HCT116 (cell line): Measurements from ENCODE around the gene LGALS4. TPM values are rescaled to one million over a fixed set of nuclear protein-coding genes. Genes with fewer than 3 reads are reported as not detected.
"Not testable (repeated sequence)": the region's sequence is repeated elsewhere in the genome, so short reads cannot be mapped to it uniquely, and the experiment has no call there.

Source experiments
- ATAC-seq: fragments of 200-7000 bp; cut with Tn5 transposase; 2 replicates; pipeline ENCODE4 v1.9.1; 2020; ENCODE audit warnings: mild to moderate bottlenecking, moderate library complexity
- BruUV-seq: library from RNA; stranded (reverse); fragments of 400-500 nt; replicated peaks from 2 replicates; lab custom pipeline; 2021; lab: Mats Ljungman, UMichigan
- CTCF ChIA-PET: fragments of 300-600 bp; sonication (Branson Sonifier 250); formaldehyde crosslinking; loops from one replicate; lab custom pipeline; 2021; ENCODE audit warnings: antibody characterized with exemption; lab: Charles Lee
- POLR2A ChIA-PET: fragments of 300-600, 350-600 bp; sonication (Branson Sonifier 250); formaldehyde crosslinking; loops from one replicate; lab custom pipeline; 2021; ENCODE audit warnings: antibody characterized with exemption; lab: Charles Lee
- RAD21 ChIA-PET, 2 experiments: fragments of 300-600 bp; sonication (Branson Sonifier 250); formaldehyde crosslinking; loops; one replicate each; lab custom pipeline; 2023; ENCODE audit warnings: low total read pairs in 2 of 2; ENCODE audit not compliant: uncharacterized antibody in 2 of 2, unreplicated experiment in 2 of 2, low non-redundant PET in 1 of 2; lab: Charles Lee
- DNase-seq: peaks from one replicate; pipeline ENCODE4 v3.0.0-alpha.2; 2010; ENCODE audit warnings: low read depth, low spot score
- H2AFZ ChIP-seq: fragments of 200-600 bp; shearing (Covaris generic), sonication (generic); 2 replicates; pipeline ENCODE4 v1.6.1; 2017; ENCODE audit warnings: low read depth, mixed run types, mixed read lengths, antibody characterized with exemption, low read length; ENCODE audit not compliant: poor library complexity, severe bottlenecking
- H3K27ac ChIP-seq: 2 replicates; pipeline ENCODE4 v1.5.1; 2012; ENCODE audit warnings: low read depth, low read length
- H3K27me3 ChIP-seq: fragments of 200-600 bp; sonication (generic); 2 replicates; pipeline ENCODE4 v1.6.1; 2016; ENCODE audit warnings: mixed run types, low read length, mixed read lengths; ENCODE audit not compliant: insufficient read depth
- H3K36me3 ChIP-seq, 2 experiments: fragments of 200-500 bp in 1 of 2; fragments of 200-600 bp in 1 of 2; sonication (Bioruptor generic) in 1 of 2; sonication (generic) in 1 of 2; 2 replicates each; pipeline versions ENCODE4 v1.5.1 to v1.6.1; 2014 to 2016; ENCODE audit warnings: low read length in 2 of 2, inconsistent platforms in 1 of 2, mixed read lengths in 1 of 2, mixed run types in 1 of 2; ENCODE audit not compliant: insufficient read depth in 2 of 2, control insufficient read depth in 1 of 2
- H3K4me1 ChIP-seq, 2 experiments: fragments of 200-600 bp in 1 of 2; sonication (generic) in 1 of 2; 2 replicates each; pipeline versions ENCODE4 v1.5.1 to v1.6.1; 2012 to 2017; ENCODE audit warnings: low read length in 2 of 2, inconsistent platforms in 1 of 2, mild to moderate bottlenecking in 1 of 2, mixed read lengths in 1 of 2, mixed run types in 1 of 2, moderate library complexity in 1 of 2; ENCODE audit not compliant: insufficient read depth in 2 of 2, control insufficient read depth in 1 of 2
- H3K4me2 ChIP-seq: fragments of 200-600 bp; sonication (generic); 2 replicates; pipeline ENCODE4 v1.6.1; 2017; ENCODE audit warnings: mixed run types, low read length, mixed read lengths
- H3K4me3 ChIP-seq, 2 experiments: fragments of 200-600 bp in 1 of 2; sonication (generic) in 1 of 2; replicated peaks in 1 of 2; 2 replicates each; pipeline ENCODE4 v1.5.1; 2011 to 2016; ENCODE audit warnings: low read length in 2 of 2, control low read depth in 1 of 2, low read depth in 1 of 2, mild to moderate bottlenecking in 1 of 2, mixed read lengths in 1 of 2, mixed run types in 1 of 2
- H3K79me2 ChIP-seq: fragments of 200-600 bp; sonication (generic); 2 replicates; pipeline ENCODE4 v1.6.1; 2017; ENCODE audit warnings: mild to moderate bottlenecking, mixed run types, low read length, moderate library complexity, mixed read lengths; ENCODE audit not compliant: insufficient read depth
- H3K9ac ChIP-seq: fragments of 200-600 bp; sonication (generic); 2 replicates; pipeline ENCODE4 v1.6.1; 2016; ENCODE audit warnings: low read length, mixed read lengths
- H3K9me2 ChIP-seq: fragments of 200-600 bp; sonication (generic), shearing (Covaris generic); 2 replicates; pipeline ENCODE4 v1.6.1; 2017; ENCODE audit warnings: mixed run types, mild to moderate bottlenecking, moderate library complexity; ENCODE audit not compliant: insufficient read depth
- H3K9me3 ChIP-seq, 2 experiments: fragments of 200-500 bp in 1 of 2; fragments of 200-600 bp in 1 of 2; sonication (Bioruptor generic) in 1 of 2; sonication (generic) in 1 of 2; 2 replicates each; pipeline ENCODE4 v1.6.1; 2014 to 2017; ENCODE audit warnings: low read length in 2 of 2, mixed read lengths in 2 of 2, inconsistent platforms in 1 of 2, low read depth in 1 of 2, mild to moderate bottlenecking in 1 of 2, mixed run types in 1 of 2, moderate library complexity in 1 of 2; ENCODE audit not compliant: control insufficient read depth in 1 of 2, insufficient read depth in 1 of 2
- H4K20me1 ChIP-seq: fragments of 200-600 bp; sonication (generic), shearing (Covaris generic); 2 replicates; pipeline ENCODE4 v1.6.1; 2017; ENCODE audit warnings: mixed run types, mild to moderate bottlenecking, moderate library complexity; ENCODE audit not compliant: insufficient read depth
- ELF1 ChIP-seq: IDR thresholded peaks from 2 replicates; pipeline ENCODE4 v1.6.1; 2012; ENCODE audit warnings: low read depth, borderline replicate concordance
- EZH2 ChIP-seq: fragments of 200-600 bp; sonication (generic); IDR thresholded peaks from 2 replicates; pipeline ENCODE4 v1.6.1; 2017; ENCODE audit warnings: antibody characterized with exemption, mixed run types
- EZH2phosphoT487 ChIP-seq: fragments of 200-600 bp; IDR thresholded peaks from 2 replicates; pipeline ENCODE4 v1.6.1; 2018; ENCODE audit warnings: antibody characterized with exemption, borderline replicate concordance
- JUND ChIP-seq: IDR thresholded peaks from 2 replicates; pipeline ENCODE4 v1.6.1; 2012
- SIN3A ChIP-seq: IDR thresholded peaks from 2 replicates; pipeline ENCODE4 v1.6.1; 2012; ENCODE audit warnings: low read depth
- SP1 ChIP-seq: IDR thresholded peaks from 2 replicates; pipeline ENCODE4 v1.6.1; 2012; ENCODE audit warnings: low read depth
- intact Hi-C: fragments of 100-400 bp; cut with micrococcal nuclease; formaldehyde crosslinking; loops from 2 replicates; pipeline ENCODE4 v1.10.0; 2022
- total RNA-seq: library from RNA; stranded (reverse); gene quantifications from one replicate; pipeline ENCODE4 v1.2.1, GENCODE V29; 2021; ENCODE audit not compliant: unreplicated experiment
- TF ChIP-seq, protein P1 (sequence below), 3 experiments: fragments of 200-600 bp in 1 of 3; sonication (generic) in 1 of 3; IDR thresholded peaks in 2 of 3; conservative IDR thresholded peaks in 1 of 3; 2 replicates each; pipeline ENCODE4 v1.5.1; 2012 to 2017; ENCODE audit warnings: low read depth in 2 of 3, low read length in 2 of 3, antibody characterized with exemption in 1 of 3, borderline replicate concordance in 1 of 3, control low read depth in 1 of 3, mild to moderate bottlenecking in 1 of 3, mixed read lengths in 1 of 3, mixed run types in 1 of 3, moderate library complexity in 1 of 3; ENCODE audit not compliant: insufficient read depth in 1 of 3
- TF ChIP-seq, protein P2 (sequence below): IDR thresholded peaks from 2 replicates; pipeline ENCODE4 v1.6.1; 2012; ENCODE audit warnings: low read depth

Gene LGALS4
- total RNA-seq, 1 experiment from 2014 or later, result 0.86 TPM

- ATAC-seq, H3K79me2 ChIP-seq, H3K9ac ChIP-seq, H3K9me2 ChIP-seq, H3K4me1 ChIP-seq, intact Hi-C loops, H3K36me3 ChIP-seq, H3K27ac ChIP-seq, H4K20me1 ChIP-seq, H3K4me2 ChIP-seq, DNase-seq, RAD21 ChIA-PET, H3K27me3 ChIP-seq, BruUV-seq, H3K9me3 ChIP-seq, H3K4me3 ChIP-seq, H2AFZ ChIP-seq: not testable (repeated sequence)
- ChIA-PET POLR2A (interaction anchor here (0.7 to 0.9 kb wide), 2 partner anchors 73 to 318 kb away, joined by 3 read pairs; no protein-coding TSS in a partner anchor), CTCF (interaction anchor here (1.4 kb wide), 1 partner anchor 9 kb away, joined by 6 read pairs; no protein-coding TSS in a partner anchor)
Measured at GRCh38 chr19:38760805-38761517, 51.8 kb downstream of the LGALS4 start.

DNA sequence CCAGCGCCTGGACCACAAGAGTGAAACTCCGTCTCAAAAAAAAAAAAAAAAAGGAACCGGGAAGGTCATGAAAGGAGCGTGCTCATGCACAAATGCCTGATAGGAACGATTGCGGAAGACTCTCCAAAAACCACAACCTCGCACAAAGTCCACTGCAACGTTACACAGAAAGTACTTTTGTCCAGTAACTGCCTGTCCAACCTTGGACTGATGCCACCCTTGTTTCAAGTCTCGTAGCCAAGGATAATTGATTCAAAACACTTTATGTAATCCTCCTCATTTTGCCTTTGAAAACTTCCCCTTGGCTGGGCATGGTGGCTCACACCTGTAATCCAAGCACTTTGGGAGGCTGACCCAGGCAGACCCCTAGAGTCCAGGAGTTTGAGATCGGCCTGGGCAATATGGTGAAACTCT lies 53.1 kb downstream of the LGALS4 start:
- DNase-seq, result no peak
- TF ChIP-seq, protein P1, sequence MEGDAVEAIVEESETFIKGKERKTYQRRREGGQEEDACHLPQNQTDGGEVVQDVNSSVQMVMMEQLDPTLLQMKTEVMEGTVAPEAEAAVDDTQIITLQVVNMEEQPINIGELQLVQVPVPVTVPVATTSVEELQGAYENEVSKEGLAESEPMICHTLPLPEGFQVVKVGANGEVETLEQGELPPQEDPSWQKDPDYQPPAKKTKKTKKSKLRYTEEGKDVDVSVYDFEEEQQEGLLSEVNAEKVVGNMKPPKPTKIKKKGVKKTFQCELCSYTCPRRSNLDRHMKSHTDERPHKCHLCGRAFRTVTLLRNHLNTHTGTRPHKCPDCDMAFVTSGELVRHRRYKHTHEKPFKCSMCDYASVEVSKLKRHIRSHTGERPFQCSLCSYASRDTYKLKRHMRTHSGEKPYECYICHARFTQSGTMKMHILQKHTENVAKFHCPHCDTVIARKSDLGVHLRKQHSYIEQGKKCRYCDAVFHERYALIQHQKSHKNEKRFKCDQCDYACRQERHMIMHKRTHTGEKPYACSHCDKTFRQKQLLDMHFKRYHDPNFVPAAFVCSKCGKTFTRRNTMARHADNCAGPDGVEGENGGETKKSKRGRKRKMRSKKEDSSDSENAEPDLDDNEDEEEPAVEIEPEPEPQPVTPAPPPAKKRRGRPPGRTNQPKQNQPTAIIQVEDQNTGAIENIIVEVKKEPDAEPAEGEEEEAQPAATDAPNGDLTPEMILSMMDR (IDR thresholded peaks at IDR 0.05 in 2 of 3, conservative IDR thresholded peaks at IDR 0.05 in 1 of 3; ENCODE audit: borderline replicate concordance in 1 of 3, insufficient read depth in 1 of 3, low read depth in 2 of 3, low read length in 2 of 3), result no peak
- no peak for TF ChIP-seq SP1
- no peak for TF ChIP-seq JUND
- no peak for TF ChIP-seq ELF1
- TF ChIP-seq EZH2, result no peak
- TF ChIP-seq, protein P2, sequence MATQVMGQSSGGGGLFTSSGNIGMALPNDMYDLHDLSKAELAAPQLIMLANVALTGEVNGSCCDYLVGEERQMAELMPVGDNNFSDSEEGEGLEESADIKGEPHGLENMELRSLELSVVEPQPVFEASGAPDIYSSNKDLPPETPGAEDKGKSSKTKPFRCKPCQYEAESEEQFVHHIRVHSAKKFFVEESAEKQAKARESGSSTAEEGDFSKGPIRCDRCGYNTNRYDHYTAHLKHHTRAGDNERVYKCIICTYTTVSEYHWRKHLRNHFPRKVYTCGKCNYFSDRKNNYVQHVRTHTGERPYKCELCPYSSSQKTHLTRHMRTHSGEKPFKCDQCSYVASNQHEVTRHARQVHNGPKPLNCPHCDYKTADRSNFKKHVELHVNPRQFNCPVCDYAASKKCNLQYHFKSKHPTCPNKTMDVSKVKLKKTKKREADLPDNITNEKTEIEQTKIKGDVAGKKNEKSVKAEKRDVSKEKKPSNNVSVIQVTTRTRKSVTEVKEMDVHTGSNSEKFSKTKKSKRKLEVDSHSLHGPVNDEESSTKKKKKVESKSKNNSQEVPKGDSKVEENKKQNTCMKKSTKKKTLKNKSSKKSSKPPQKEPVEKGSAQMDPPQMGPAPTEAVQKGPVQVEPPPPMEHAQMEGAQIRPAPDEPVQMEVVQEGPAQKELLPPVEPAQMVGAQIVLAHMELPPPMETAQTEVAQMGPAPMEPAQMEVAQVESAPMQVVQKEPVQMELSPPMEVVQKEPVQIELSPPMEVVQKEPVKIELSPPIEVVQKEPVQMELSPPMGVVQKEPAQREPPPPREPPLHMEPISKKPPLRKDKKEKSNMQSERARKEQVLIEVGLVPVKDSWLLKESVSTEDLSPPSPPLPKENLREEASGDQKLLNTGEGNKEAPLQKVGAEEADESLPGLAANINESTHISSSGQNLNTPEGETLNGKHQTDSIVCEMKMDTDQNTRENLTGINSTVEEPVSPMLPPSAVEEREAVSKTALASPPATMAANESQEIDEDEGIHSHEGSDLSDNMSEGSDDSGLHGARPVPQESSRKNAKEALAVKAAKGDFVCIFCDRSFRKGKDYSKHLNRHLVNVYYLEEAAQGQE, result no peak
- TF ChIP-seq EZH2phosphoT487, result no peak
- no peak for TF ChIP-seq SIN3A
- ATAC-seq, result no peak
- ChIA-PET POLR2A (no interaction called here), RAD21 (no interaction called here), CTCF (no interaction called here)
- Histone ChIP-seq H3K27ac (no peak overlapping the region), H4K20me1 (no peaks in the 10 kb centered on the region), H3K9me2 (no peaks in the 10 kb centered on the region), H3K36me3 (no peaks in the 10 kb centered on the region), H3K79me2 (no peaks in the 10 kb centered on the region), H3K4me2 (no peak overlapping the region), H3K4me1 (no peaks in the 10 kb centered on the region), H3K27me3 (no peaks in the 10 kb centered on the region), H2AFZ (no peak overlapping the region), H3K4me3 (no peak overlapping the region), H3K9me3 (no peaks in the 10 kb centered on the region), H3K9ac (no peak overlapping the region)
- no TSS peak for BruUV-seq
- intact Hi-C loops, result no loop called here
